Measurements from ENCODE around the gene MOK. TPM values are rescaled to one million over a fixed set of nuclear protein-coding genes. Genes with fewer than 3 reads are reported as not detected.
"Not testable (repeated sequence)": the region's sequence is repeated elsewhere in the genome, so short reads cannot be mapped to it uniquely, and the experiment has no call there.

The MOK gene
- total RNA-seq, 1 donor from 2014 or later, result 5.9 TPM

GRCh38 chr14:102249041-102249440 is 55.9 kb downstream of the MOK start:
- DNase-seq (ENCODE audit: low read depth, low spot score), result no peak

GRCh38 chr14:102248121-102248520 is 56.8 kb downstream of the MOK start:
- DNase-seq (ENCODE audit: low read depth, low spot score), result no peak

- no peak for DNase-seq (ENCODE audit: low read depth, low spot score)
These were observed 58.9 kb downstream of the MOK start for GRCh38 chr14:102246071-102246470.

- DNase-seq (ENCODE audit: low read depth, low spot score), result not testable (repeated sequence)
These were observed 61.2 kb downstream of the MOK start for GRCh38 chr14:102243795-102244194.

- no peak for DNase-seq (ENCODE audit: low read depth, low spot score)
These were observed 63.8 kb downstream of the MOK start for GRCh38 chr14:102241147-102241546.

- not testable (repeated sequence) for DNase-seq (ENCODE audit: low read depth, low spot score)
These were observed 64.5 kb downstream of the MOK start for GRCh38 chr14:102240481-102240880.

- DNase-seq (ENCODE audit: low read depth, low spot score), result no peak
These were observed 65.7 kb downstream of the MOK start for GRCh38 chr14:102239231-102239630.

GRCh38 chr14:102238766-102239165 is 66.2 kb downstream of the MOK start:
- DNase-seq (ENCODE audit: low read depth, low spot score), result no peak

GRCh38 chr14:102238131-102238530 is 66.8 kb downstream of the MOK start:
- no peak for DNase-seq (ENCODE audit: low read depth, low spot score)

- no peak for DNase-seq (ENCODE audit: low read depth, low spot score)
These were observed 68.9 kb downstream of the MOK start for GRCh38 chr14:102236026-102236425.

- peak; percentile 45 for DNase-seq (ENCODE audit: low read depth, low spot score)
These were observed 69.6 kb downstream of the MOK start for GRCh38 chr14:102235275-102235897.

- DNase-seq (ENCODE audit: low read depth, low spot score), result no peak
These were observed 70.4 kb downstream of the MOK start for GRCh38 chr14:102234331-102235264.

GRCh38 chr14:102233081-102233480 is 71.9 kb downstream of the MOK start:
- DNase-seq (ENCODE audit: low read depth, low spot score), result no peak

GRCh38 chr14:102232348-102232625 is 72.7 kb downstream of the MOK start:
- no peak for DNase-seq (ENCODE audit: low read depth, low spot score)

- DNase-seq (ENCODE audit: low read depth, low spot score), result no peak
These were observed 73.3 kb downstream of the MOK start for GRCh38 chr14:102231476-102232347.

- no peak for DNase-seq (ENCODE audit: low read depth, low spot score)
These were observed 74.3 kb downstream of the MOK start for GRCh38 chr14:102230481-102231210.

- DNase-seq (ENCODE audit: low read depth, low spot score), result no peak
These were observed 75.2 kb downstream of the MOK start for GRCh38 chr14:102229739-102230092.

- no peak for DNase-seq (ENCODE audit: low read depth, low spot score)
These were observed 75.8 kb downstream of the MOK start for GRCh38 chr14:102229071-102229738.

- no peak for DNase-seq (ENCODE audit: low read depth, low spot score)
These were observed 77.6 kb downstream of the MOK start for GRCh38 chr14:102227184-102227964.
